Measurements from ENCODE around the gene BAIAP2L1.

DNA sequence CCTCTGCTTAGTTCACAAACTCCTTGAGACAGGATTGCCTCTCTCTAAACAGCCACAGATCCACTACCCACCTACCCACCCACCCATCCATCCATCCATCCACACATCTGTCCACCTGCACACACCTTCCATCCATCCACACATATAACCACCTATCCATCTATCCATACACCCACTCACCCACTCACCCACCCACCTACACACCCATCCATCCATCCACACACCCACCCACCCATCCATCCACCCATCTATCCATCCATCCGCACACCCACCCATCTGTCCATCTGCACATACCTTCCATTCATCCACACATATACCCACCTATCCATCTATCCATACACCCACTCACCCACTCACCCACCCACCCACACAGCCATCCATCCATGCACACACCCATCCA is 158.5 kb downstream of the BAIAP2L1 start:
- TF ChIP-seq, protein P1, sequence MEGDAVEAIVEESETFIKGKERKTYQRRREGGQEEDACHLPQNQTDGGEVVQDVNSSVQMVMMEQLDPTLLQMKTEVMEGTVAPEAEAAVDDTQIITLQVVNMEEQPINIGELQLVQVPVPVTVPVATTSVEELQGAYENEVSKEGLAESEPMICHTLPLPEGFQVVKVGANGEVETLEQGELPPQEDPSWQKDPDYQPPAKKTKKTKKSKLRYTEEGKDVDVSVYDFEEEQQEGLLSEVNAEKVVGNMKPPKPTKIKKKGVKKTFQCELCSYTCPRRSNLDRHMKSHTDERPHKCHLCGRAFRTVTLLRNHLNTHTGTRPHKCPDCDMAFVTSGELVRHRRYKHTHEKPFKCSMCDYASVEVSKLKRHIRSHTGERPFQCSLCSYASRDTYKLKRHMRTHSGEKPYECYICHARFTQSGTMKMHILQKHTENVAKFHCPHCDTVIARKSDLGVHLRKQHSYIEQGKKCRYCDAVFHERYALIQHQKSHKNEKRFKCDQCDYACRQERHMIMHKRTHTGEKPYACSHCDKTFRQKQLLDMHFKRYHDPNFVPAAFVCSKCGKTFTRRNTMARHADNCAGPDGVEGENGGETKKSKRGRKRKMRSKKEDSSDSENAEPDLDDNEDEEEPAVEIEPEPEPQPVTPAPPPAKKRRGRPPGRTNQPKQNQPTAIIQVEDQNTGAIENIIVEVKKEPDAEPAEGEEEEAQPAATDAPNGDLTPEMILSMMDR (IDR thresholded peaks at IDR 0.05; ENCODE audit: low read length), result no peak
- TF ChIP-seq EZH2 (optimal IDR thresholded peaks at IDR 0.05; ENCODE audit: low read depth, low read length), result no peak
